K562 (cell line): Measurements from ENCODE around the gene HS6ST1. TPM values are rescaled to one million over a fixed set of nuclear protein-coding genes. Genes with fewer than 3 reads are reported as not detected.

Experiments used
- ATAC-seq: fragments of 200-7000 bp; cut with Tn5 transposase; 3 replicates; pipeline ENCODE4 v1.9.1; 2020; ENCODE audit warnings: moderate library complexity
- BruUV-seq: library from RNA; stranded (reverse); fragments of 400-500 nt; replicated peaks from 2 replicates; lab custom pipeline; 2021; lab: Mats Ljungman, UMichigan
- CTCF ChIA-PET: fragments of 300-600 bp; formaldehyde crosslinking; extraction: SDS; loops from one replicate; lab custom pipeline; 2021; ENCODE audit warnings: low intra/inter-chr PET ratio; lab: Yijun Ruan, JAX
- POLR2A ChIA-PET: fragments of 300-600, 350-650 bp; sonication (Branson Sonifier 250); formaldehyde crosslinking; extraction: SDS; loops from one replicate; lab custom pipeline; 2021; ENCODE audit warnings: antibody characterized with exemption, inconsistent platforms; lab: Yijun Ruan, JAX
- DNase-seq, 4 experiments: peaks; one replicate each; pipeline versions ENCODE4 v3.0.0 to v3.0.0-alpha.2; 2011 to 2018; ENCODE audit warnings: low spot score in 3 of 4, mixed read lengths in 3 of 4; ENCODE audit errors: extremely low read depth in 1 of 4
- FAIRE-seq: peaks from 2 replicates; lab custom pipeline; 2011; peaks lifted over from hg19 to GRCh38; lab: Jason Lieb, UNC
- H2AFZ ChIP-seq: 2 replicates; pipeline ENCODE4 v1.6.0; 2011; ENCODE audit warnings: low read depth, low read length, control low read depth, inconsistent platforms
- H3K27ac ChIP-seq: fragments of 200-600 bp; 3 replicates; pipeline ENCODE4 v1.8.0; 2011; ENCODE audit warnings: low read depth, mild to moderate bottlenecking, control low read depth, inconsistent platforms, low read length, moderate library complexity, mixed read lengths; ENCODE audit errors: extremely low read depth
- H3K27me3 ChIP-seq, 2 experiments: fragments of 300-600 bp in 1 of 2; 2 replicates in 1 of 2; 3 replicates in 1 of 2; pipeline versions ENCODE4 v1.6.0 to v1.8.0; 2011; ENCODE audit warnings: inconsistent platforms in 2 of 2, low read length in 2 of 2, mild to moderate bottlenecking in 1 of 2, mixed read lengths in 1 of 2, moderate library complexity in 1 of 2; ENCODE audit not compliant: control insufficient read depth in 2 of 2, insufficient read depth in 2 of 2
- H3K36me3 ChIP-seq: fragments of 300-600 bp; 3 replicates; pipeline ENCODE4 v1.8.0; 2011; ENCODE audit warnings: mild to moderate bottlenecking, low read length, inconsistent platforms; ENCODE audit not compliant: control insufficient read depth, insufficient read depth
- H3K4me1 ChIP-seq, 2 experiments: fragments of 200-600 bp in 1 of 2; replicated peaks in 1 of 2; 2 replicates in 1 of 2; 3 replicates in 1 of 2; pipeline versions ENCODE4 v1.5.1 to v1.8.0; 2011; ENCODE audit warnings: inconsistent platforms in 2 of 2, low read length in 2 of 2, mild to moderate bottlenecking in 1 of 2, mixed read lengths in 1 of 2, moderate library complexity in 1 of 2; ENCODE audit not compliant: control insufficient read depth in 2 of 2, insufficient read depth in 2 of 2
- H3K4me2 ChIP-seq: 2 replicates; pipeline ENCODE4 v1.6.1; 2011; ENCODE audit warnings: low read length, control low read depth, inconsistent platforms, mixed read lengths; ENCODE audit not compliant: insufficient read depth
- H3K4me3 ChIP-seq: fragments of 200-600 bp; sonication (generic), shearing (Covaris generic); 2 replicates; pipeline ENCODE4 v1.5.1; 2016; ENCODE audit warnings: control low read depth, inconsistent platforms
- H3K79me2 ChIP-seq: fragments of 200-600 bp; 3 replicates; pipeline ENCODE4 v1.8.0; 2011; ENCODE audit warnings: low read length, inconsistent platforms; ENCODE audit not compliant: control insufficient read depth, insufficient read depth
- H3K9ac ChIP-seq, 2 experiments: 2 replicates each; pipeline versions ENCODE4 v1.6.0 to v1.6.1; 2011; ENCODE audit warnings: low read depth in 2 of 2, low read length in 2 of 2, control low read depth in 1 of 2, inconsistent platforms in 1 of 2, mild to moderate bottlenecking in 1 of 2, mixed read lengths in 1 of 2; ENCODE audit not compliant: insufficient read depth in 1 of 2
- H3K9me1 ChIP-seq: one replicate; pipeline ENCODE4 v1.6.0; 2011; ENCODE audit warnings: inconsistent platforms, mild to moderate bottlenecking, low read length, moderate library complexity; ENCODE audit not compliant: control insufficient read depth, insufficient read depth
- H3K9me3 ChIP-seq: replicated peaks from 2 replicates; pipeline ENCODE4 v1.5.1; 2011; ENCODE audit warnings: low read depth, low read length, inconsistent platforms; ENCODE audit not compliant: control insufficient read depth, insufficient read depth
- H4K20me1 ChIP-seq: replicated peaks from 2 replicates; pipeline ENCODE4 v1.6.1; 2011; ENCODE audit warnings: low read length, inconsistent platforms, mixed read lengths; ENCODE audit not compliant: control insufficient read depth, insufficient read depth
- CBFA2T3 ChIP-seq: fragments of 450-650 bp; IDR thresholded peaks from 2 replicates; pipeline ENCODE4 v1.6.1; 2017
- RAD21 ChIP-seq, 2 experiments: fragments of 250-450 bp in 1 of 2; fragments of 450-650 bp in 1 of 2; sonication (Bioruptor Pico) in 1 of 2; formaldehyde crosslinking in 1 of 2; IDR thresholded peaks in 1 of 2; conservative IDR thresholded peaks in 1 of 2; 2 replicates each; pipeline versions ENCODE4 v1.4.0 to v1.8.0; 2020 to 2022; ENCODE audit warnings: mild to moderate bottlenecking in 2 of 2, moderate library complexity in 1 of 2
- SAFB ChIP-seq: fragments of 200-400 bp; formaldehyde crosslinking; IDR thresholded peaks from 2 replicates; pipeline ENCODE4 v1.6.1; 2017; ENCODE audit warnings: low read depth, low read length, borderline replicate concordance
- WGBS: fragments of 100-300 bp; shearing (Covaris generic); methylation state at CpG from one replicate; pipeline ENCODE4 v1.1.6; 2016; ENCODE audit warnings: low coverage, mixed read lengths; ENCODE audit not compliant: insufficient coverage; ENCODE audit errors: missing lambda C conversion rate; 5-methylcytosine and 5-hydroxymethylcytosine counted together
- in situ Hi-C: fragments of 300-500 bp; cut with MboI; formaldehyde crosslinking; loops from 4 replicates; pipeline ENCODE4 v1.15.0; 2018; ENCODE audit warnings: inconsistent platforms, mixed read lengths
- intact Hi-C: fragments of 100-400 bp; cut with micrococcal nuclease; formaldehyde crosslinking; loops from 2 replicates; pipeline ENCODE4 v1.14.2; 2022
- polyA plus RNA-seq, 8 experiments: library from polyadenylated mRNA; depleted of rRNA in 4 of 8; stranded (reverse) in 5 of 8; unstranded in 3 of 8; fragments of >200 nt; fragmentation: Nextera tagmentation in 2 of 8; fragmentation: Illumina TruSeq in 1 of 8; extraction: Ambion mirVana in 2 of 8; extraction: Trizol in 1 of 8; gene quantifications; 2 replicates each; pipeline versions ENCODE4 v1.2.1 to v1.2.3, GENCODE V29; 2011 to 2014; ENCODE audit warnings: inconsistent platforms in 1 of 8, missing spikeins in 1 of 8
- total RNA-seq, 7 experiments: library from RNA; depleted of rRNA in 6 of 7; stranded (reverse); fragments of >200 nt in 6 of 7; fragmentation: Illumina TruSeq in 2 of 7; extraction: Trizol in 2 of 7; gene quantifications; 2 replicates each; pipeline versions ENCODE4 v1.2.1 to v1.2.3, GENCODE V29; 2011 to 2021; ENCODE audit warnings: low replicate concordance in 1 of 7
- TF ChIP-seq, protein P1 (sequence below), 3 experiments: IDR thresholded peaks in 2 of 3; conservative IDR thresholded peaks in 1 of 3; 2 replicates each; pipeline ENCODE4 v1.5.1; 2011 to 2012; ENCODE audit warnings: low read length in 3 of 3, mild to moderate bottlenecking in 3 of 3, control low read depth in 2 of 3, improper control_type of control experiment in 1 of 3, inconsistent platforms in 1 of 3, low read depth in 1 of 3, mixed read lengths in 1 of 3, moderate library complexity in 1 of 3; ENCODE audit not compliant: insufficient read depth in 2 of 3
- TF ChIP-seq, protein P2 (sequence below): sonication (generic); formaldehyde crosslinking; IDR thresholded peaks from 2 replicates; pipeline ENCODE4 v1.8.1; 2023; ENCODE audit warnings: mild to moderate bottlenecking, missing genetic modification reagents
- TF ChIP-seq, protein P3 (sequence below): sonication (generic); formaldehyde crosslinking; IDR thresholded peaks from 2 replicates; pipeline ENCODE4 v1.8.0; 2022; ENCODE audit warnings: missing genetic modification reagents, mild to moderate bottlenecking, moderate library complexity, borderline replicate concordance

HS6ST1 gene
- total and polyA plus RNA-seq, 9 of the 15 experiments (the other 6 are each of a cell fraction or from before 2014, with no cell fraction given), result 0.06 to 7.4 (median 3.8) TPM

DNA sequence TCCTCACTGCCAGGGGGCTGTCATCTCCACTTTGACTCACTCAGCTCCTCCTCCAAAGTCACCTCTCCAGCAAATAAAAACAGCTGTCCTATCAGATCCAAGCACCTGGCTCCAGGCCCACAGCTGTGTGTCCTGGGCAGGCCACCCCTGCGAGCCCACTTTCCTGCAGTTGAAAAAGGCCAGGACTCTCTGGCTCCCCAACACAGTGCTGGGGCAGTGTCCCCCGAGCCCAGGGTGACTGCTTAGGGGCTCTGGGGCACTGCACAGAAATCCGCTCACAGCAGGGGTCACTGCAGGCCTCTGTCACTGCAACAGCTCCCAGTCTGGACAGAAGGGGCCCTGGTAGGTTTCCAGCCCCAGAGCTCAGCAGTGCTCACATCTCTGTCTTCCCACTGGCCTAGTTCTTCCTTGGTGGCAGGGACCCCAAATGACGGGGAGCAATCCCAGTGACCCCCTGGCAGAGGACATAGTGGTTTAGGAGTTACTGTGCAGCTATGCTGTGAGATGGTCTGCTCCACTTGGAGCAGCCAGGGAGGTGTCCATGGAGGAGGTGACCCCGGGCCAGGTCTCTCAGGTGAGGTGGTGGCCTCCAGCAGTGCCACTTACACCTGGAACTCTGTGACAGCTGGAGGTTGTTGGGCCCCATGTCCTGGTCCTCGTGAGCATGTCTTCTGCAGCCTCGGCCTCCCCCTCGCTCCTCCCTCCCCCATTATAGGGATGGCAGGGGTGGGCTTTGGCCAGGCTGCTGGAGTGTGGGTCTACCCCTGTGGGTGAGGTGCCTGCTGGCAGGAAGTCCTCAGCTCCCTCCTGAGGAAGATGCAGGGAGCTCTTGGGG is 35.5 kb downstream of the HS6ST1 start:
- H3K4me1 ChIP-seq, result peaks cover 0 to 41% of the 10 kb centered on the region in 2 experiments; a peak in 3 of 5 replicates
- H3K79me2 ChIP-seq, result no peaks in the 10 kb centered on the region
- no peaks in the 10 kb centered on the region for H3K36me3 ChIP-seq
- no peak overlapping the region for H2AFZ ChIP-seq
- no peak overlapping the region for H3K27ac ChIP-seq
- H3K4me2 ChIP-seq, result no peak overlapping the region
- BruUV-seq, result no TSS peak
- DNase-seq (peak in 3 of 4 experiments; percentile 26 to 44 (median 30)), FAIRE-seq (no peak), ATAC-seq (peak; percentile 83)
- intact Hi-C loops, result no loop called here
- H3K9me3 ChIP-seq, result no peaks in the 10 kb centered on the region
- no peaks in the 10 kb centered on the region for H3K27me3 ChIP-seq
- H3K9me1 ChIP-seq, result no peaks in the 10 kb centered on the region
- no peak for TF ChIP-seq CBFA2T3
- TF ChIP-seq, protein P1, sequence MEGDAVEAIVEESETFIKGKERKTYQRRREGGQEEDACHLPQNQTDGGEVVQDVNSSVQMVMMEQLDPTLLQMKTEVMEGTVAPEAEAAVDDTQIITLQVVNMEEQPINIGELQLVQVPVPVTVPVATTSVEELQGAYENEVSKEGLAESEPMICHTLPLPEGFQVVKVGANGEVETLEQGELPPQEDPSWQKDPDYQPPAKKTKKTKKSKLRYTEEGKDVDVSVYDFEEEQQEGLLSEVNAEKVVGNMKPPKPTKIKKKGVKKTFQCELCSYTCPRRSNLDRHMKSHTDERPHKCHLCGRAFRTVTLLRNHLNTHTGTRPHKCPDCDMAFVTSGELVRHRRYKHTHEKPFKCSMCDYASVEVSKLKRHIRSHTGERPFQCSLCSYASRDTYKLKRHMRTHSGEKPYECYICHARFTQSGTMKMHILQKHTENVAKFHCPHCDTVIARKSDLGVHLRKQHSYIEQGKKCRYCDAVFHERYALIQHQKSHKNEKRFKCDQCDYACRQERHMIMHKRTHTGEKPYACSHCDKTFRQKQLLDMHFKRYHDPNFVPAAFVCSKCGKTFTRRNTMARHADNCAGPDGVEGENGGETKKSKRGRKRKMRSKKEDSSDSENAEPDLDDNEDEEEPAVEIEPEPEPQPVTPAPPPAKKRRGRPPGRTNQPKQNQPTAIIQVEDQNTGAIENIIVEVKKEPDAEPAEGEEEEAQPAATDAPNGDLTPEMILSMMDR (IDR thresholded peaks at IDR 0.05 in 2 of 3, conservative IDR thresholded peaks at IDR 0.05 in 1 of 3; ENCODE audit: insufficient read depth in 2 of 3, low read depth in 1 of 3, low read length in 3 of 3), result peak; percentile 37 to 49 (median 49); a peak in 5 of 6 replicates
- TF ChIP-seq, protein P2, sequence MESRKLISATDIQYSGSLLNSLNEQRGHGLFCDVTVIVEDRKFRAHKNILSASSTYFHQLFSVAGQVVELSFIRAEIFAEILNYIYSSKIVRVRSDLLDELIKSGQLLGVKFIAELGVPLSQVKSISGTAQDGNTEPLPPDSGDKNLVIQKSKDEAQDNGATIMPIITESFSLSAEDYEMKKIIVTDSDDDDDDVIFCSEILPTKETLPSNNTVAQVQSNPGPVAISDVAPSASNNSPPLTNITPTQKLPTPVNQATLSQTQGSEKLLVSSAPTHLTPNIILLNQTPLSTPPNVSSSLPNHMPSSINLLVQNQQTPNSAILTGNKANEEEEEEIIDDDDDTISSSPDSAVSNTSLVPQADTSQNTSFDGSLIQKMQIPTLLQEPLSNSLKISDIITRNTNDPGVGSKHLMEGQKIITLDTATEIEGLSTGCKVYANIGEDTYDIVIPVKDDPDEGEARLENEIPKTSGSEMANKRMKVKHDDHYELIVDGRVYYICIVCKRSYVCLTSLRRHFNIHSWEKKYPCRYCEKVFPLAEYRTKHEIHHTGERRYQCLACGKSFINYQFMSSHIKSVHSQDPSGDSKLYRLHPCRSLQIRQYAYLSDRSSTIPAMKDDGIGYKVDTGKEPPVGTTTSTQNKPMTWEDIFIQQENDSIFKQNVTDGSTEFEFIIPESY (CRISPR knock-in tag), result 0 out of 2 replicates have a peak, but pooled peaks have one; percentile 33
- TF ChIP-seq, protein P3, sequence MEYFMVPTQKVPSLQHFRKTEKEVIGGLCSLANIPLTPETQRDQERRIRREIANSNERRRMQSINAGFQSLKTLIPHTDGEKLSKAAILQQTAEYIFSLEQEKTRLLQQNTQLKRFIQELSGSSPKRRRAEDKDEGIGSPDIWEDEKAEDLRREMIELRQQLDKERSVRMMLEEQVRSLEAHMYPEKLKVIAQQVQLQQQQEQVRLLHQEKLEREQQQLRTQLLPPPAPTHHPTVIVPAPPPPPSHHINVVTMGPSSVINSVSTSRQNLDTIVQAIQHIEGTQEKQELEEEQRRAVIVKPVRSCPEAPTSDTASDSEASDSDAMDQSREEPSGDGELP, result peak; percentile 23; the same call in 1 of the 2 replicates
- no peak for TF ChIP-seq SAFB
- TF ChIP-seq RAD21 (CRISPR knock-in tag; conservative IDR thresholded peaks at IDR 0.05 in 1 of 2, IDR thresholded peaks at IDR 0.05 in 1 of 2), result peak; percentile 13 to 45; a peak in 1 of 4 replicates
- H4K20me1 ChIP-seq, result no peaks in the 10 kb centered on the region; the same call in none of the 2 replicates
- no peak overlapping the region for H3K4me3 ChIP-seq
- WGBS, result 43% methylated on average over 8 of the region's 8 CpGs
- in situ Hi-C loops, result no loop called here
- ChIA-PET POLR2A (interaction anchor here (1.0 to 1.1 kb wide), 2 partner anchors 10 to 30 kb away, joined by 3 to 4 read pairs; no protein-coding TSS in a partner anchor), CTCF (interaction anchor here (0.8 kb wide), 1 partner anchor 38 kb away, joined by 4 read pairs; no protein-coding TSS in a partner anchor)
- H3K9ac ChIP-seq, result peak overlapping the region in 1 of 2 experiments; percentile 28; a peak in 1 of 4 replicates
